Activated naive CD8-positive, alpha-beta T cell treated with anti-CD3 and anti-CD28 coated beads for 36 hours (primary cell): ENCODE data around the gene RHBDD2. TPM values are rescaled to one million over a fixed set of nuclear protein-coding genes. Genes with fewer than 3 reads are reported as not detected.

ENCODE experiments used
- total RNA-seq, 2 experiments: library from RNA; stranded (reverse); gene quantifications; one replicate each; pipeline ENCODE4 v1.2.3, GENCODE V29; 2021

The RHBDD2 gene
- total RNA-seq, 2 experiments from 2014 or later = 28.0 to 29.6 TPM

Other genes starting within 250 kb of the RHBDD2 start
- gene HIP1, start 140.1 kb upstream of the RHBDD2 start, total RNA-seq = 1 to 10 TPM; 1.4 to 1.9 TPM
- not detected for gene CCL26, start 106.8 kb upstream of the RHBDD2 start, total RNA-seq
- not detected for gene CCL24, start 65.2 kb upstream of the RHBDD2 start, total RNA-seq
- 10 to 100 TPM; 35.4 to 41.3 TPM for gene POR, start 36.1 kb downstream of the RHBDD2 start, total RNA-seq
- gene TMEM120A, start 115.6 kb downstream of the RHBDD2 start, total RNA-seq = 10 to 100 TPM; 19.6 to 22.1 TPM
- 10 to 100 TPM; 28.2 to 30.4 TPM for gene STYXL1, start 169.0 kb downstream of the RHBDD2 start, total RNA-seq
- gene MDH2, start 169.1 kb downstream of the RHBDD2 start, total RNA-seq = 100 to 1,000 TPM; 304 to 310 TPM